H1 (cell line): ENCODE data around the gene PAK2.
"Not testable (repeated sequence)": the region's sequence is repeated elsewhere in the genome, so short reads cannot be mapped to it uniquely, and the experiment has no call there.

Source experiments
- CHD2 ChIP-seq: IDR thresholded peaks from 2 replicates; pipeline ENCODE4 v1.6.1; 2012; ENCODE audit warnings: low read length, improper control_type of control experiment
- EP300 ChIP-seq, 2 experiments: IDR thresholded peaks; 1 replicate in 1 of 2; 2 replicates in 1 of 2; pipeline ENCODE4 v1.6.1; 2011 to 2012; ENCODE audit warnings: low read depth in 2 of 2, low read length in 2 of 2, mild to moderate bottlenecking in 2 of 2, borderline replicate concordance in 1 of 2, inconsistent platforms in 1 of 2, moderate library complexity in 1 of 2
- JUND ChIP-seq: IDR thresholded peaks from 2 replicates; pipeline ENCODE4 v1.6.1; 2011; ENCODE audit warnings: mild to moderate bottlenecking, improper control_type of control experiment, low read length
- MAX ChIP-seq: IDR thresholded peaks from 2 replicates; pipeline ENCODE4 v1.6.1; 2012; ENCODE audit warnings: inconsistent platforms
- POLR2A ChIP-seq, 2 experiments: IDR thresholded peaks; 1 replicate in 1 of 2; 2 replicates in 1 of 2; pipeline ENCODE4 v1.6.1; 2011; ENCODE audit warnings: low read depth in 2 of 2, low read length in 2 of 2, mild to moderate bottlenecking in 2 of 2; ENCODE audit errors: control extremely low read depth in 1 of 2
- POLR2AphosphoS5 ChIP-seq: IDR thresholded peaks from 2 replicates; pipeline ENCODE4 v1.6.1; 2011; ENCODE audit warnings: low read depth, low read length
- RFX5 ChIP-seq: IDR thresholded peaks from 2 replicates; pipeline ENCODE4 v1.6.1; 2011; ENCODE audit warnings: low read depth, low read length, improper control_type of control experiment, borderline replicate concordance
- TAF1 ChIP-seq: IDR thresholded peaks from 2 replicates; pipeline ENCODE4 v1.6.1; 2011; ENCODE audit warnings: mild to moderate bottlenecking, low read depth, low read length
- TCF12 ChIP-seq: IDR thresholded peaks from 2 replicates; pipeline ENCODE4 v1.6.1; 2011; ENCODE audit warnings: low read depth, mild to moderate bottlenecking, low read length
- USF2 ChIP-seq: IDR thresholded peaks from 2 replicates; pipeline ENCODE4 v1.6.1; 2011; ENCODE audit warnings: low read length, improper control_type of control experiment
- ZNF274 ChIP-seq: IDR thresholded peaks from 2 replicates; pipeline ENCODE4 v1.7.0; 2012; ENCODE audit warnings: low read length, borderline replicate concordance; ENCODE audit errors: extremely low read depth
- TF ChIP-seq, protein P1 (sequence below), 3 experiments: IDR thresholded peaks; 1 replicate in 2 of 3; 2 replicates in 1 of 3; pipeline versions ENCODE4 v1.5.1 to v1.6.1; 2011; ENCODE audit warnings: low read length in 3 of 3, mild to moderate bottlenecking in 3 of 3, inconsistent platforms in 2 of 3, low read depth in 1 of 3, moderate library complexity in 1 of 3; ENCODE audit not compliant: insufficient read depth in 1 of 3; ENCODE audit errors: control extremely low read depth in 1 of 3

DNA sequence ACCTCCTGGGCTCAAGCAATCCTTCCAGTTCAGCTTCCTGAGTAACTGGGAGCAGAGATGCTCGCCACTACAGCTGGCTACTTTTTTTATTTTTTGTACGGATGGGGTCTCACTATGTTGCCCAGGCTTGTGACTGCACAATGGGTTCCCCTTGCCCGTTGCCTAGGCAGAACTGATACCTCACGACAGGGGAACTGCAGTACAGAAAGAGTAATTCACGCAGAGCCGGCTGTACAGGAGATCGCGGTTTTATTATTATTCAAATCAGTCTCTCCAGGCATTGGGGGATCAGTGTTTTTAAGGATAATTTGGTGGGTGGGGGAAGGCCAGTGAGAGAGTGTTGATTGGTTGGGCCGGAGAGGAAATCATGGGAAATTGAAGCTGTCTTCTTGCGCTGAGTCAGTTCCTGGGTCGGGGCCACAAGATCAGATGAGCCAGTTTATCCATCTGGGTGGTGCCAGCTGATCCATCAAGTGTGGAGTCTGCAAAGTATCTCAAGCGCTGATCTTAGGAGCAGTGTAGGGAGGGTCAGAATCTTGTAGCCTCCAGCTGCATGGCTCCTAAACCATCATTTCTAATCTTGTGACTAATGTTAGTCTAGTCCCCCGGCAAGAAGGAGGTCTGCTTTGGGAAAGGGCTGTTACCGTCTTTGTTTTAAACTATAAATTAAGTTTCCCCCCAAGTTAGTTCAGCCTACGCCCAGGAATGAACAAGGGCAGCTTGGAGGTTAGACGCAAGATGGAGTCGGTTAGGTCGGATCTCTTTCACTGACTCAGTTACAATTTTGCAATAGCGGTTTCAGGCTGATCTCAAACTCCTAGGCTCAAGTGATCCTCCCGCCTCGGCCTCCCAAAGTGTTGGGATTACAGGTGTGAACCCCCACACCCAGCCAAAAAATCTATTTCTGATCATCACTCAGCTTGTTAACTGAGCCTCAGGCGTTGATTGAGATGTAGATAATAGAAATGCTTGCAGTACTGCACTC, 104.9 kb downstream of the PAK2 start:
- TF ChIP-seq, protein P1, sequence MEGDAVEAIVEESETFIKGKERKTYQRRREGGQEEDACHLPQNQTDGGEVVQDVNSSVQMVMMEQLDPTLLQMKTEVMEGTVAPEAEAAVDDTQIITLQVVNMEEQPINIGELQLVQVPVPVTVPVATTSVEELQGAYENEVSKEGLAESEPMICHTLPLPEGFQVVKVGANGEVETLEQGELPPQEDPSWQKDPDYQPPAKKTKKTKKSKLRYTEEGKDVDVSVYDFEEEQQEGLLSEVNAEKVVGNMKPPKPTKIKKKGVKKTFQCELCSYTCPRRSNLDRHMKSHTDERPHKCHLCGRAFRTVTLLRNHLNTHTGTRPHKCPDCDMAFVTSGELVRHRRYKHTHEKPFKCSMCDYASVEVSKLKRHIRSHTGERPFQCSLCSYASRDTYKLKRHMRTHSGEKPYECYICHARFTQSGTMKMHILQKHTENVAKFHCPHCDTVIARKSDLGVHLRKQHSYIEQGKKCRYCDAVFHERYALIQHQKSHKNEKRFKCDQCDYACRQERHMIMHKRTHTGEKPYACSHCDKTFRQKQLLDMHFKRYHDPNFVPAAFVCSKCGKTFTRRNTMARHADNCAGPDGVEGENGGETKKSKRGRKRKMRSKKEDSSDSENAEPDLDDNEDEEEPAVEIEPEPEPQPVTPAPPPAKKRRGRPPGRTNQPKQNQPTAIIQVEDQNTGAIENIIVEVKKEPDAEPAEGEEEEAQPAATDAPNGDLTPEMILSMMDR (IDR thresholded peaks at IDR 0.05; ENCODE audit: control extremely low read depth in 1 of 3, insufficient read depth in 1 of 3, low read depth in 1 of 3, low read length in 3 of 3) = not testable (repeated sequence)
- not testable (repeated sequence) for TF ChIP-seq EP300 (IDR thresholded peaks at IDR 0.05; ENCODE audit: borderline replicate concordance in 1 of 2, low read depth in 2 of 2, low read length in 2 of 2); TCF12; CHD2; ZNF274; USF2; POLR2A (IDR thresholded peaks at IDR 0.05; ENCODE audit: control extremely low read depth in 1 of 2, low read depth in 2 of 2, low read length in 2 of 2); RFX5; MAX; POLR2AphosphoS5; TAF1; JUND
